Posterior cingulate gyrus (tissue), 11 donors: Measurements from ENCODE around the gene CACNA2D2.
A peak's percentile ranks its signal among the peaks of the same experiment; 100 is the strongest.

Source experiments
- DNase-seq, 10 donors: peaks; one replicate each; pipeline versions ENCODE4 v3.0.0 to v3.0.0-alpha.2; 2020 to 2021; ENCODE audit warnings: mixed read lengths in 3 of 10
- intact Hi-C: fragments of 100-400 bp; cut with DNase I; formaldehyde crosslinking; loops from one replicate; pipeline ENCODE4 v1.15.1; 2023

Gene CACNA2D2

DNA sequence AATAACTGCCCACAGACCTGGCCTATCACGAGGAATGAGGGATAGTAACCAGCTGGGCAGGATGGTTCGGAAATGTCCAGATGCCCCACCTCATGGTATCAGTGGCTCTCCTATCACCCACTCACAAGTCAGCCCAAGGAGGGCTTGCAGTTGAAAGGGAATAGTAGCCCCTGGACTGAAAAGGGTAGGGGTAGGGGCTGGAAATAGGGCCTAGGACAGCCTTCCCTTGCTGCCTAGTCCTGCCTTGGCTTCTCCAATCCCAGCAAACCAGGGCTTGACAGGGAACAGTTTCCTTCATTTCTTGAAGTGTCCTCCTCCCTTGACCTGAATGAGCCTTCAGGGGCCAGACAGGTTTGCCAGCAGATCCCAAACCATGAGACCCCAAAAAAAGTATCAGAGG, 1.2 kb upstream of the CACNA2D2 start:
- intact Hi-C loops: no loop called here
- no peak for DNase-seq

DNA sequence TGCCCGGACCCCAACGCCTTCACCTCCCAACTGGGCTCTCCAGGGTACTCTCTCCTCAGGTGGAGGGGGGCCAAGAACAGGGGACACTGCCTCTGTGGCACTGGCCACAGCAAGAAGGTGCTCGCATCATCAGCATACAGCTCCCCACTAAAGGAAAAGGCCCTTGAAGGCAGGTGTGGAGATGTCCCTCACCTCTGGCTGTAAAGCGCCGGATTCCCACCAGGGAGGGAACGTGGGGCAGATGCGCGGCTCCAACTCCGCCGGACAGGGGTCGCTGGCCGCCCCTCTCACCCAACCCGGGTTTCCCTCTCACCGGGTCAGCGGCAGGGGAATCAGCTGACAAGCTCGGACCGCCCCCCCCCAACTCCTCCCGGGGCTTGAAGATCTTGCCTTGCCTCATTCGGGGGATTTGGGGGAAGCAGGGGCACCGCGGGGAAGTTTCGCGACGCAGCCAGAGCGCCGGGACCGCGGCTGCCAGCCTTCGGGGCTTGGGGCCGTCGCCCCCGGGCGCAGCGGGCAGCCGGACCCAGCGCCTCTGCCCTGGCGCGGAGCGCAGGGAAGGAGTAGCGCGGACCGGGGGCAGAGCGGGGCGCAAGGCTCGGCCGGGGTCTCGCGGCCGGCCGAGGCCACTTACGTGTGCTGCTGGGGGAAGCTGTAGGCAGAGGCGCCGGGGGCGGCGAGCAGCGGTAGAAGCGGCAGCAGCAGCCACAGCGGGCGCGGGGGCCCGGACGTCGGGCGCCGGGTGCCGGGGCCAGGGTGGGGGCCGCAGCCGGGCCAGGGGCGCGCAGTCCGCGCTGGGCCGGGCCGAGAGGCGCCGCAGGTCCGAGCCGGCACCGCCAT, 630 bp downstream of the CACNA2D2 start:
- intact Hi-C loops: no loop called here
- DNase-seq: peak in 1 of 10 donors; percentile 76

DNA sequence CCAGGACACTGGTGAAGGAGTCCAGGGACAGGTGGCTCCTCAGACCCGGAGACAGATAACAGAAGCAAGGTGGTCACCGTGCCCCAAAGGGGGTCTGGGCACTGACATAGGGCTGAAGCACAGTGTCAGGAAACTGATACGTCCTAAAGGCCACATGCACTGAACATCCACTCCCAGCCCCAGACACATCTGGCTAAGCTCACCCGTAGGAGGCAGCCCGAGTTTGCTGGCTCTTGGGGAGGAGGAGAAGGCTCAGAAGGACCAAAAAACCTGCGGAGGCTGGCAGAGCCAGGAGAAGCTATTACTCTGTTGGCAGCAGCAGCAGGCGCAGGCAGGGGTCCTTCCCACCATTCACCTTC, 1.2 kb downstream of the CACNA2D2 start:
- intact Hi-C loops: no loop called here
- no peak for DNase-seq

DNA sequence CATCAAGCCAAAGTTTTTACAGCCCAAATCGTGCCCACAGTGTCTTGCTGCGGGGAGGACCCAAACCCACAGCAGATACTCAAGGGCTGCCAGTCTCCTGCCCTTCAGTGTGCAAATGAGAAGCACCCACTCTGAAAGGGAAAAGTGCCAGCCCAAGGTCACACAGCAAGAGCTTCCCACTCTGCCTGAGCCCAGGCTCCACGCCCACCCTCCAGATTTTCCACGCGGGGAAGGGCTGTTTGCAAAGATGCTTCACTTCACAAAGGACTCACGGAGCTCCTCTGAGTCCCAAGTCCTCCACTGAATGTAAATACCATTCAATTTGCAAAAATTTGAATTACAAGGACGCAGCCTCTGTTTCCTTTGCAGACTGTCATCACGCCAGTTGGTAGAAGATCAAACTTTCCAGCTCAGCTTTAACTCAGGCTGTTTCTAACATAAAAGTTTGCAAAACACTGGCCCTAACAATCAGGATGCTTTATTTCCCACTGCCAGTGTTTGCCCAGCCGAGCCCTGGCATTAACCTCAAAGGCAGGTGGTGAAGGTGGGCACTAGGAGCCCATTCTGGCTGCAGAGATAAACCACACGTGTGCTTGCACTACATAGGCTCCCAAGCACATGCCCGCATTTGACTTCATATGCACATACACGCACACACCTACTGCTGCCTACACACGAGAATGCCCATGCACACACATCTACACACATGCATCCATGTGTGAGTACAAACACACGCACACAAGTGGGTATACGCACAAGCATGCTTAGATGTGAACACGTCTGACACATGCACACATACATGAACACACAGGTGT, 7.6 kb downstream of the CACNA2D2 start:
- intact Hi-C loops: no loop called here
- no peak for DNase-seq

DNA sequence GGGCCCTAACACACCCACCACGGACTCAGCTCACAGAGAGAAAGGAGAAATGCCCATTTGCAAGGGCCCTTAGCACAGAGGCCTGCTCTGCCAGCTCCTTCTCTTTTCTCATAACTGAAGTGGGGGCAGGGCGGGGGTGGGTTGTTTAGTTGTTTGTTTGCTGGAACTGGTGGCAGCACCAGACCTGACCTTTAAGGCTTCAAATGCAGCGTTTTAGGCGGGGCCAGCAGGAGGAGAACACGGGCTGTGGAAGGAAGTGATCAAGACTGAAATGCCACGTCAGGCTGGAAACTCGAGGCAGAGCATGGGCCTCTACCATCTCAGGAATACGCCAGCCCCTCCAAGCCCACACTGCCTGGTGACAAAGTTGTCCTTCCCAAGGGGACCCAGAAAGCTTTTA, 9.3 kb downstream of the CACNA2D2 start:
- no peak for DNase-seq
- intact Hi-C loops: no loop called here

DNA sequence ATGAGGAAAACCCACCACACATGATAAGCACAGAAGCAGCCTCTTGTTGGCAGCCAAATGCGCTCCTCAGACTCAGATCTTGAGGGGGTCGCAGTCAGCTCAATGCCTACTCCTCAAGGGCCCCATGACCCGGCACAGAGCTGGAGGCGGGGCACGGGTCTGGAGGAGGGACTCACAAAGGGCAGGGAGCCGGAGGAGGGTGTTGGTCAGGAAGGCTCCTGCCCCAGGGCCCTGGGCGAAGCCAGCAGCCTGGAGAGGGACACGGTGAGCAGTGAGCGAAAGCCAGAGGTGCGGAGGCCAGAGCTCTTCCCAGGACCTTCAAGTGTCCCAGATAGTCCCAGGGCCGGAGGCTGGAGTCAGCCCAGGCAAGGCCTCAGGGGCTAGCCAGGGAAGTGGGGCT, 9.8 kb downstream of the CACNA2D2 start:
- no peak for DNase-seq
- intact Hi-C loops: no loop called here

DNA sequence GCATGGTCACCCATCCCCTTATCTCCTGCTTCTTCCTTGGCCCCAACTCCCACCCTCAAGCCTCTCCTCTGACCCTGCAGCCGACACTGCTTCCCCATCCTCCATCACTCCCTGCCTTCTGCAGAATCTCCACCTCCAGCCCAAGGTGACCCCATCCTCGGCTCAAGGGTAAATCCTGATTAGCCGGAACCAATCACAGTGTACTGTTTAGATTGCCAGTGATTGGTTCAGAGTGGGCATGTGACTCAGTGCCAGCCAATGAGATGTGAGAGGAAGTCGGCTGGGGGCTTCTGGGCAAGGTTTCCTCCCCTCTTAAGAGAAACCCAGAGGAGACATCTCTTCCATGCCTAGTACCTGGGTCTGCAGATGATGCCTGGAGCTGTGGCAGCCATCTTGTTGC, 10.3 kb downstream of the CACNA2D2 start:
- intact Hi-C loops: no loop called here
- DNase-seq: no peak

DNA sequence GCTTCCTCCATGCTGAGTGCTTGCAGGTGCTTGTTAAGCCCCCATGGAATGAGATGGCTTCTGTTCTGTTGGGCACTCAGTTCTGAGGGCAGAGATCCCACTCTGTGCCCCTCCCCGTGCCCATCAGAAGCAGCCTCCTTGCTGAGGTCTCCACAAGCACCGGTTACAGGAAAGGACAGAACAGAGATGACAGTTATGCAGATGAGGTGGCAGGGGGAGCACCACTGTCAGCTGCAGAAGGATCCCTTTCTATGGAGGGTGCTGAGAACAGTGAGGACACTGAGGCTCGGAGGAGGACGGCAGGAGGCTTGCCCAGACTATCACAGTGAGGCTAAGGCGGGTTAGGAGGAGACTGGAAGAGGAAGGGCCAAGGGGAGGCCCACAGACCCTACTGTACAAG, 12.4 kb downstream of the CACNA2D2 start:
- intact Hi-C loops: no loop called here
- DNase-seq: no peak

DNA sequence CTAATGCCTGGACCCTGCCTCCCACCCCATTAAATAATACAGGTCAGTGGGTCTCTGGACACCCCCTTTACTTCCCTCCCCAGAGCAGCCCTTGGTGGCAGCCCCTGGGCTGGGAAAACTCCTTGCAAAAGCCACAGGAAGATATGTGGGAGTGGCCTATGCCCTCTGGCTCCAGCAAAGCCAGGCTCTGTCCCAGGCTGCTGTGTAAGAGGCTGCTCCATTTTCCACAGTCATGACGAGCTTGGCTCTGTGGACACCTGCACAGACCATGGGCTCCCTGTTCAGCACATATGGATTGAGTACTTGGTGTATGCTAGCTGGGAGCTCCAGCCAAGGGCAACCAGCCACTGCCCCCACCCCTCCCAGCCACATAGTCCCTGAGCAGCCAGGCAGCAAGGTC, 13.0 kb downstream of the CACNA2D2 start:
- intact Hi-C loops: no loop called here
- no peak for DNase-seq

DNA sequence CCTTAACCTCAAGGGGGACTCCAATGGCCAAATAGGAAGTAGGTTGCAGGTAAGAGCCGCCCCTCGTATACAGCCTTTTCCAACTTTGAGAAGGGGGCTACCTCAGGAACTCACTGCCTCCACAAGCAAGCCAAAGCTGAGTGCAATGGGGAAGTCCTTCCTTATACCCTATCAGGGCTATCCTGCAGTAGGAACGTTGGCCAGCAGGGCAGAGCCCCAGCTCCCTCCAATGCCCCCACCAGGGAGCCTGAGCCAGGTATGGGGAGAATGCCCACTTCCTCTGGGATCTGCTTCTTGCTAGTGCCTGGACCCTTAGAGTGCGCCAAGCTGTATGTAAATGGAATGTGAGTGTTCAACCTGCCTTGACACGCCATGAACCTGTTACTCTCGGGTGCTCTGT, 16.3 kb downstream of the CACNA2D2 start:
- intact Hi-C loops: no loop called here
- no peak for DNase-seq

DNA sequence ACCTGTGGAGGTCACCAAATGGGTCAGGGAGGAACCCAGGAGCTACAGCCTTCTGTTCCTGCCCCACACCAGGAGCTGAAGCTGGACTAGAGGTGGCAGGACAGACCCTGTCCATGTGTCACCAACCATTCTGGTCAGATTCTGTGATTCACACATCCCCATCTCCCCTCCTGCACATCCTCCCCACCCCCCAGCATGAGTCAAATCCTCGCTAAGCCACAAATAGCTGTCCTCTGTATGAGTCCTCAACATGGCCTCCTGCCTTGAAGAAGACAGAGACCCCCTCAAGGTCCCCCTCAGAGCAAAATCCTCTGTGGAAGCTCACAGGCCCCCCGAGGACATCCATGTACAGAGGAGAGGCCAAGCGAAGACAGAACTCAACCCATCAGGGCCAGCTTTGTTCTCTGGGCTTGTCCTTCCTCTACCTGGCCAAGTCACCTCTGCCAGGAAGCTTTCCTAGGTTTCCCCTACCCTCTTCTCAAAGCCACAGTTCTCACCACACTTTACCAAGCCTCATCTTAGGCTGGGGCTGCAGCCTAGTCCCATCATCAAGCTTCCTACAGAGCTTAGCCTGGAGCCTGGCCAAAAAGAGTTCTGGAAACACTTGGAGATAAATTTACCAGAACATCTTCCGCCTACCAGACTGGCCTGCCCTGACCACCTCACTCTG, 17.1 kb downstream of the CACNA2D2 start:
- no peak for DNase-seq
- intact Hi-C loops: no loop called here

DNA sequence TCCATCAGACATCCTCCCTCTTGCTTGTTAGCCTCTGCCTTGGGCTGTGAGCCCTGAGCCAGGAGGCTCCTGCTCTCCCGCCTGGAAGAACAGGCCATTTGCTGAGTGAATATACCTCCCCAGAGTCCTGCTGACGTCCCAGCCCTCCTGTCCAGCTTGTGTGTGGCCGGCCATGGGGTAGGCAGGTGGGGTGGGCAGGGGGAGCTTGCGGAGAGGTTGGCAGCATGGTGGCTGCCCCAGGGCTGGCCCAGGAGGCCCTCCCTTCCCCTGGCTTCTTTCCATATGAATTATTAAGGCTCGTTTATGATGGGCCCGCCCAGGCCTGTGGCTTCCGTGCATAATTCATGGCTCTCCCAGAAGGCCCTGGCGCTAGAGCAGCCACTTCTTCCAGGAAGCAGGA, 18.7 kb downstream of the CACNA2D2 start:
- DNase-seq: no peak
- intact Hi-C loops: no loop called here

DNA sequence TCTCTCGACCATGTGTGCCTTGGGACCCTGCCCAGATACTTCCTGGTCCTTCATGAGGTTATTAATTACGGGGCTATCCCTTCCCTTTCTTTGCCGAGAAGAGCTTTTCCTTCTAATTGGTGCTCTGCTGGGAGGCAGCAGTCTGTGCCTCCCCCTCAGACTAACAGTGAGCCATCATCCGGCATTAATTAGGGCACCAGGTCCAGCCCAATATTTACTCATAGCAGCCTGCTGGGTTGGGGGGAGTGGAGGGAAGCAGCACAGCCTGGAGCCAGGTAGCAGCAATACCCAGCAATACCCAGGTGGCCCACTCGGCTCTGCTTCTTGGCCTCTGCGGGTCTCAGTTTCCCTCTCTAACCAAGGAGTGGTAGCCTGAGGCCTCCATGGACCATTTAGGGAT, 20.1 kb downstream of the CACNA2D2 start:
- no peak for DNase-seq

DNA sequence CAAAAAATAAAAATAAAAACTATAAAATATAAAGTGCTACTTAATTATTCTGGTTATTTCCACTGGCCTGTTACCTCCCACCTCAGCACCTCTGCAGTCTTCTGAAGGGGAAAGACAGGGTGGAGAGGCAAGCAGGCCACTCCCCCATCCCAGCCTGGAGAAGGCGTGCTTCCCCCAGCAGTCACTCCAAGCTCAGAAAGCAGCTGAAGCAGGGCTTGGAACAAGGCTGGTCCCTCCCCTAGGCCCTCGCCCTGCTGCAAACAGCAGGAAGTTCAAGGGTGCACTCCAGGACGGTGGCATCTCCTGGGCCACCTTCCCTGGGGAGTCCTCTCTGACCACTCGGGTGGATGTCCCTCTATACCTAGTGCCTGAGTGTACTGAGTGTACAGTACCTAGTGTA, 21.4 kb downstream of the CACNA2D2 start:
- intact Hi-C loops: no loop called here
- DNase-seq: no peak

More for the DNA sequence above, 20.1 kb downstream of the CACNA2D2 start:
- intact Hi-C loops: no loop called here

DNA sequence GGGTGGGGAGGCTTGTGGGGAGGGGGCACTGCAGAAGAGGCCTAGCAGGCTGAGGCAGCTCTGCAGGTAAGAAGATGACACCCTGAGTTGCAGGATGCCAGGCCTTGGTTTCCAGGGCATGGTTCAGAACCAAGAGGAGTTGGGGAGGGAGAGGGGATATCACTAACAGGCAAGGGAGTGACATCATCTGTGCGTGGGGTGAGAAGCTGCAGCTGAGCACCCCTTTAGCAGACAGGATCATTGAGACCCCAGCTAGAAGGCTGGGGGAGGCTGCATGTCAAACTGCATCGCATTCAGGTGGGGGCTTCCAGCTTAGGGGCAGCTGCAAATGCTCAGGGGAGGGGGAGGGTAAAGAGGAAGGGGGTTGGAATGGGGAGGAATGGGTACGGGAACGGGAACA, 23.0 kb downstream of the CACNA2D2 start:
- intact Hi-C loops: no loop called here
- DNase-seq: no peak

DNA sequence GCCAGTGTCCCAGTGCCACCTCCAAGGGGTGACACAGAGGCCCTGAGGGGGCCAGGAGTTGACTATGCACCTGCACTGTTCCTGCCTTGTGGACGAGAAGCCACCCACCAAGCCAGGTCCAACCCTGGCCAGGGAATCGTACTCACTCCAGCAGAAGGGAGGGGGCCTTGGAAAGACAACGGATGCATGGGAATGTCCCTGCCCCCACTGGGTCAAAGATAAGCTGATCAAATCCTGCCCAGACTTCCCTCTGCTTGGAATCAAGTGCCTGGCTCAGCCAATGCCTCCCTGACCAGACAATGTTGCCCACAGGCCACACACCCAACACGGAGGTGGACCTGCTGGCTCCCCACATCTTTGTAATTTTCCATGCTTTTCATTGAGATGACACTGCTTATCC, 23.9 kb downstream of the CACNA2D2 start:
- intact Hi-C loops: no loop called here
- no peak for DNase-seq

DNA sequence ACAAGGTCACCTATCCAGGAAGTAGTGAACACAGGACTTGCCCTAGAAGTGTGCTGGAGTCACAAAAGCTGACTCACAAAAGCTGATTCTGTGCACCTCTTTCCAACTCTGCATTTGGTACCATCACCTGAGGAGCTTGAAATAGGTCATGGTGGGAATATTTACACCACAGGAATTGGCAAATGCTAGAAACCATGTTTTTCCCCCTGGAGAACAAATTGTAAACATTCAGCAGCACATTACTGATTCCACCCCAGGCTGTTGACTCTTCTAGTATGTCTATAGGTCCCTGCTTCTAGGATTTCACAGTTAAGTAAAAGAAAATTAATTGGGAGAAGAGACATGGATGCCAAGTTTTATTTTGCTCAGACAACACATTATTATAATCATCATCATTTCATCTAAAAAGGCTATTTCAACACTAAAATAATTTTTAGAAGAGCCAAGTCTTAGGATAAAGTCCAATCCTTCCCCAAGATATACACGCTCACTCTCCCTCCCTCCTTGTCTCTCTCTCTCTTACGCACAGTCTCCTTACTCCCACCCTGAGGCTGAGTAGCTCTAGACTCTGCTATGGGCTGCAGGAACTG, 24.7 kb downstream of the CACNA2D2 start:
- intact Hi-C loops: no loop called here
- DNase-seq: no peak

DNA sequence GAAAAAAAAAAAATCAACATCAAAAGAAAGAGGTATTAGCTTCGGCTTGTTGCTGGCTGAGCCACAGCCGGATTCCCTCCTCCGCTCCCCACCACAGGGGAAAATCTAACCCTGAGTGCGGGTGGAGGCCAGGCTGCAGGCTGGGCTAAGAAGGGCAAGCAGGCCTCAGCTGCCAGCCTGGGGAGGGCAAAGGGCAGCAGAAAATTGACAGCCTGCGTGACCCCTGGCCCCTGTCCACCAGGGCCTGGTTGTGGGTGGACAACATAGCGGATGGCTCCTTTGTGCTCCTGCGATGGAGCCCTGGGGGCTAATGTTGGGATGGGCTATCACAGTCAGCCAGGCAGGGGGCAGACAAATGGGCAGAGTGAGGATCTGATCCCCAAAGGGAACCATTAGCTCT, 25.4 kb downstream of the CACNA2D2 start:
- no peak for DNase-seq
- intact Hi-C loops: no loop called here

DNA sequence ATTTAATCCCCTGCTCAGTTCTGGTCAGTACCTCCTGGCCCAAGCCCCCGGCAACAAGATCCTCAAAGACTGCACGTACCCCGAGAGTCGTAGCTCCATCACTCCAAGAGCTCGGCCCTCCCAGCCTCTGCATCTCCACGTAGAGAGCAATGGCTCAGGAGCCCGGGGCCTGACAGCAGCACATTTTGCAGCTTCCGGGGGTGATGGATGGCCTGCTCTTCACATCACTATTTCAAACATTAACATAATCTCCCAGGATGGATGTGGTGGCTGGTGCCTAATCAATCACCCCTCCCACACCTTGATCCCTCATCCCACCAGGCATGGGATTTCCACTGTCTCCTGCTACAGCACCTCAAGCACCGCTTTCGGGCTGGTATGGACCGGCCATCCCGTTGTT, 28.1 kb downstream of the CACNA2D2 start:
- intact Hi-C loops: no loop called here
- DNase-seq: no peak

DNA sequence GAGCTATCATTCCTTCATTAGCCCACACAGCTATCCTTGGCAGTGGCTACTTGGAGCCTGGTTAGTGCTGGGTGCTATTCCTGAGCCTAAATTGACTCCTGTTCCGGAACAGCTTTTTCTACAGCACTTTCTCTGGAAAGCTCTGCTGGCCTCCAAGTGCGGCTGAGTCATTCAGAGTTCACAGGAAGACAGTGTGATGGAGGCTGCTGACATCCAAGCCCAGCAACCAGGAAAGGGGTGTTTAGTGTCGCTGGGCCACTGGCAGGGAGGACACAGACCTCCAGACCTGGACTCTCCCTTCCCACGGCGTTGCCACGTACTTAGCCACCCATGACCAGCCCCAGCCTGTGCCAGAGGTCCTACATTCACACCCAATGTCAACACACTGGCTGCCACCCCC, 28.7 kb downstream of the CACNA2D2 start:
- intact Hi-C loops: no loop called here
- DNase-seq: no peak

DNA sequence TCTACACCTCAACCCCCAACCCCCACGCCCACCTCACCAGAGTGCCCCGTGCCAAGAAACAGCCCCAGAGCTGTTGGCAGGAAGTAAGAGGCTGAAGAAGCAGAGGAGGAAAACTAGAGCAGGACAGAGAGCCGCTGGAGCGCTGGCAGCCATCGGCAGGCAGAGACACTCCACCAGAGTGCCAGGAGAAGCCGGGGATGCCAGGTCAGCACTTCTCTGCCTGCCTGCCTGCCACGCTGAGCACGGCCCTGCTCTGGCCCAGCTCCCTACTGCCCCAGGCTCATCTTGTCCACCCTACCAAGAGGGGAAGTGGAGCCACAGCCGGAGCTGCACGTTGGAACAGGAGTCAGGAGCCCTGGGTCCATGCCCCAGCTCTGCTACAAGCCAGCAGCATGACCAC, 29.7 kb downstream of the CACNA2D2 start:
- intact Hi-C loops: no loop called here
- DNase-seq: peak in 9 of 10 donors; percentile 17 to 91 (median 47)
